Measurements from ENCODE around the gene ANKRD12.

GRCh38 chr18:9178557-9178956 is 42.0 kb downstream of the ANKRD12 start:
- TF ChIP-seq CTCF (IDR thresholded peaks at IDR 0.05) (no peak), POLR2A (IDR thresholded peaks at IDR 0.05) (no peak)

All from heart left ventricle (tissue), 13 donors.